Endothelial cell of umbilical vein (primary cell): Measurements from ENCODE around the gene PLEKHG1. TPM values are rescaled to one million over a fixed set of nuclear protein-coding genes. Genes with fewer than 3 reads are reported as not detected.

Experiments
- BruUV-seq: library from RNA; stranded (reverse); fragments of 400-500 nt; replicated peaks from 2 replicates; lab custom pipeline; 2021; lab: Mats Ljungman, UMichigan
- CTCF ChIA-PET: fragments of 300-600, 350-600 bp; sonication (Branson Sonifier 250); formaldehyde crosslinking; loops from one replicate; lab custom pipeline; 2021; ENCODE audit warnings: antibody characterized with exemption, inconsistent platforms; lab: Charles Lee
- POLR2A ChIA-PET: fragments of 300-600, 350-600 bp; sonication (Branson Sonifier 250); formaldehyde crosslinking; loops from one replicate; lab custom pipeline; 2021; ENCODE audit warnings: antibody characterized with exemption, inconsistent platforms; lab: Charles Lee
- DNase-seq: peaks from one replicate; pipeline ENCODE4 v3.0.0-alpha.2; 2011; ENCODE audit warnings: low read depth, low spot score
- FAIRE-seq: peaks from 2 replicates; lab custom pipeline; 2011; peaks lifted over from hg19 to GRCh38; lab: Jason Lieb, UNC
- H2AFZ ChIP-seq: 2 replicates; pipeline ENCODE4 v1.6.0; 2012; ENCODE audit warnings: low read depth, low read length, control low read depth, inconsistent platforms
- H3K27ac ChIP-seq: 2 replicates; pipeline ENCODE4 v1.5.1; 2011; ENCODE audit warnings: low read depth, mild to moderate bottlenecking, control low read depth, low read length, moderate library complexity; ENCODE audit not compliant: insufficient read depth
- H3K27me3 ChIP-seq, 2 experiments: 2 replicates each; pipeline versions ENCODE4 v1.6.0 to v1.6.1; 2011; ENCODE audit warnings: low read length in 2 of 2, mixed read lengths in 1 of 2; ENCODE audit not compliant: control insufficient read depth in 2 of 2, insufficient read depth in 2 of 2
- H3K36me3 ChIP-seq, 2 experiments: 2 replicates in 1 of 2; 3 replicates in 1 of 2; pipeline ENCODE4 v1.5.1; 2011; ENCODE audit warnings: low read length in 2 of 2, mild to moderate bottlenecking in 1 of 2, moderate library complexity in 1 of 2; ENCODE audit not compliant: control insufficient read depth in 2 of 2, insufficient read depth in 2 of 2; ENCODE audit errors: extremely low read depth in 1 of 2
- H3K4me1 ChIP-seq: 3 replicates; pipeline ENCODE4 v1.5.1; 2011; ENCODE audit warnings: mild to moderate bottlenecking, low read length; ENCODE audit not compliant: control insufficient read depth, insufficient read depth; ENCODE audit errors: extremely low read depth
- H3K4me2 ChIP-seq: 2 replicates; pipeline ENCODE4 v1.6.1; 2011; ENCODE audit warnings: low read length, control low read depth, mixed read lengths; ENCODE audit not compliant: insufficient read depth
- H3K4me3 ChIP-seq, 3 experiments: fragments of 200-600 bp in 1 of 3; sonication (generic), shearing (Covaris generic) in 1 of 3; replicated peaks in 1 of 3; 2 replicates each; pipeline ENCODE4 v1.5.1; 2011 to 2016; ENCODE audit warnings: control low read depth in 3 of 3, low read length in 3 of 3, mild to moderate bottlenecking in 2 of 3, inconsistent platforms in 1 of 3, low read depth in 1 of 3, moderate library complexity in 1 of 3; ENCODE audit not compliant: insufficient read depth in 1 of 3
- H3K79me2 ChIP-seq: 2 replicates; pipeline ENCODE4 v1.6.0; 2012; ENCODE audit warnings: low read length, inconsistent platforms; ENCODE audit not compliant: control insufficient read depth, insufficient read depth
- H3K9ac ChIP-seq: replicated peaks from 2 replicates; pipeline ENCODE3; 2011; ENCODE audit warnings: low read length, control low read depth; ENCODE audit not compliant: insufficient read depth; ENCODE audit errors: extremely low read depth
- H3K9me1 ChIP-seq: replicated peaks from 3 replicates; pipeline ENCODE4 v1.6.0; 2011; ENCODE audit warnings: mild to moderate bottlenecking, low read length; ENCODE audit not compliant: control insufficient read depth, insufficient read depth; ENCODE audit errors: extremely low read depth
- H3K9me3 ChIP-seq: replicated peaks from 2 replicates; pipeline ENCODE4 v1.5.1; 2012; ENCODE audit warnings: low read length, inconsistent platforms; ENCODE audit not compliant: control insufficient read depth, insufficient read depth
- H4K20me1 ChIP-seq: replicated peaks from 2 replicates; pipeline ENCODE3; 2011; ENCODE audit warnings: mild to moderate bottlenecking, low read length; ENCODE audit not compliant: control insufficient read depth, insufficient read depth; ENCODE audit errors: extremely low read depth
- EZH2 ChIP-seq: IDR thresholded peaks from 2 replicates; pipeline ENCODE4 v1.6.1; 2012; ENCODE audit warnings: borderline replicate concordance, low read depth, mild to moderate bottlenecking, moderate library complexity, low read length, inconsistent platforms; ENCODE audit not compliant: severe bottlenecking
- FOS ChIP-seq: IDR thresholded peaks from 2 replicates; pipeline ENCODE4 v1.6.1; 2011; ENCODE audit warnings: mild to moderate bottlenecking, low read length, moderate library complexity, borderline replicate concordance; ENCODE audit not compliant: insufficient read depth
- GATA2 ChIP-seq: IDR thresholded peaks from 2 replicates; pipeline ENCODE4 v1.7.0; 2011; ENCODE audit warnings: low read depth, mild to moderate bottlenecking, moderate library complexity, mixed read lengths, low read length; ENCODE audit not compliant: insufficient read length, insufficient read depth
- JUN ChIP-seq: IDR thresholded peaks from 2 replicates; pipeline ENCODE4 v1.6.1; 2011; ENCODE audit warnings: borderline replicate concordance, low read depth; ENCODE audit not compliant: insufficient read length, insufficient read depth
- MYC ChIP-seq: IDR thresholded peaks from one replicate; pipeline ENCODE4 v1.6.1; 2011; ENCODE audit warnings: mild to moderate bottlenecking, low read depth, low read length
- POLR2A ChIP-seq: IDR thresholded peaks from 2 replicates; pipeline ENCODE4 v1.6.1; 2012; ENCODE audit warnings: low read depth, mild to moderate bottlenecking, control low read depth, low read length
- POLR2AphosphoS5 ChIP-seq: IDR thresholded peaks from 2 replicates; pipeline ENCODE4 v1.6.1; 2012; ENCODE audit warnings: low read depth, mild to moderate bottlenecking, control low read depth, low read length, moderate library complexity; ENCODE audit not compliant: insufficient read depth
- dilution Hi-C: fragments of 300-500 bp; cut with MboI; formaldehyde crosslinking; loops from one replicate; pipeline ENCODE4 v1.15.0; 2019; ENCODE audit warnings: low sequenced_read_pairs; ENCODE audit not compliant: extremely low pct_ligation_motif_present
- intact Hi-C: fragments of 100-400 bp; cut with micrococcal nuclease; formaldehyde crosslinking; loops from one replicate; pipeline ENCODE4 v1.10.0; 2022
- polyA plus RNA-seq, 4 experiments: library from polyadenylated mRNA; depleted of rRNA in 3 of 4; stranded (reverse) in 3 of 4; unstranded in 1 of 4; fragments of >200 nt; gene quantifications; 2 replicates each; pipeline versions ENCODE4 v1.2.1 to v1.2.3, GENCODE V29; 2011 to 2012; ENCODE audit warnings: missing spikeins in 1 of 4
- total RNA-seq: library from RNA; stranded (reverse); gene quantifications from 2 replicates; pipeline ENCODE4 v1.2.3, GENCODE V29; 2021
- TF ChIP-seq, protein P1 (sequence below): IDR thresholded peaks from 2 replicates; pipeline ENCODE4 v1.6.1; 2011; ENCODE audit not compliant: insufficient read depth, insufficient read length
- TF ChIP-seq, protein P2 (sequence below), 2 donors: IDR thresholded peaks; 1 replicate in 1 of 2; 2 replicates in 1 of 2; pipeline ENCODE4 v1.5.1; 2011; ENCODE audit warnings: low read length in 2 of 2, mild to moderate bottlenecking in 2 of 2, moderate library complexity in 2 of 2, control low read depth in 1 of 2, inconsistent platforms in 1 of 2, low read depth in 1 of 2; ENCODE audit not compliant: insufficient read depth in 1 of 2; ENCODE audit errors: extremely low read depth in 1 of 2

PLEKHG1 gene
- total and polyA plus RNA-seq, 2 donors (not counting 3 experiments of a cell fraction or from before 2014, with no cell fraction given), result 8.8 to 62.5 TPM

DNA sequence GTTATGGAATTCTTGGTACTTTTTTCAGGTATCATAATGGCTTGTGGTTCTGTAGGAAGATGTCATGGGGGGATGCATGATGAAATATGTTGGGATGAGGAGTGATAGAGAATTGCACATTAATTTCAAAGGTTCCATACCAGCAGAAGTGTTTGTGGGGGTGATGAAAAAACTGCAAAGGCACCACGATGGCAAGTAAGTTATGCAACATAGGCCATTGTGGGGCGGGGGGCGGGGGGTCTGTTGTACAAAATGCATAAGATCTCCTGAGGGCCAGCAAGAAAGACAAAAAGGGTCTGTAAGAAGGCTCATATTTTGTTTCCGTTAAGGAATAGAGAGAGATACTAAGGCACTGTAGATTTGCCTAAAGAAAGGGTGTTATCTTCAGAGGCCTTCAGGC is 26.2 kb downstream of the PLEKHG1 start:
- ChIA-PET CTCF (interaction anchor here (1.6 kb wide), 1 partner anchor 13 kb away, joined by 4 read pairs; no protein-coding TSS in a partner anchor), POLR2A (no interaction called here)
- H3K9ac ChIP-seq, result no peak overlapping the region
- no peak overlapping the region for H3K4me2 ChIP-seq
- H4K20me1 ChIP-seq, result no peaks in the 10 kb centered on the region
- intact Hi-C loops, result no loop called here
- BruUV-seq, result no TSS peak
- dilution Hi-C loops, result no loop called here
- no peaks in the 10 kb centered on the region for H3K36me3 ChIP-seq
- H3K79me2 ChIP-seq, result no peaks in the 10 kb centered on the region
- H3K4me3 ChIP-seq, result no peak overlapping the region
- no peaks in the 10 kb centered on the region for H3K9me1 ChIP-seq
- H3K4me1 ChIP-seq, result peaks cover 20% of the 10 kb centered on the region
- TF ChIP-seq MYC (no peak), POLR2AphosphoS5 (no peak), JUN (no peak), POLR2A (no peak), FOS (no peak), GATA2 (no peak), EZH2 (no peak)
- TF ChIP-seq, protein P1, sequence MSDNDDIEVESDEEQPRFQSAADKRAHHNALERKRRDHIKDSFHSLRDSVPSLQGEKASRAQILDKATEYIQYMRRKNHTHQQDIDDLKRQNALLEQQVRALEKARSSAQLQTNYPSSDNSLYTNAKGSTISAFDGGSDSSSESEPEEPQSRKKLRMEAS, result no peak
- TF ChIP-seq, protein P2, sequence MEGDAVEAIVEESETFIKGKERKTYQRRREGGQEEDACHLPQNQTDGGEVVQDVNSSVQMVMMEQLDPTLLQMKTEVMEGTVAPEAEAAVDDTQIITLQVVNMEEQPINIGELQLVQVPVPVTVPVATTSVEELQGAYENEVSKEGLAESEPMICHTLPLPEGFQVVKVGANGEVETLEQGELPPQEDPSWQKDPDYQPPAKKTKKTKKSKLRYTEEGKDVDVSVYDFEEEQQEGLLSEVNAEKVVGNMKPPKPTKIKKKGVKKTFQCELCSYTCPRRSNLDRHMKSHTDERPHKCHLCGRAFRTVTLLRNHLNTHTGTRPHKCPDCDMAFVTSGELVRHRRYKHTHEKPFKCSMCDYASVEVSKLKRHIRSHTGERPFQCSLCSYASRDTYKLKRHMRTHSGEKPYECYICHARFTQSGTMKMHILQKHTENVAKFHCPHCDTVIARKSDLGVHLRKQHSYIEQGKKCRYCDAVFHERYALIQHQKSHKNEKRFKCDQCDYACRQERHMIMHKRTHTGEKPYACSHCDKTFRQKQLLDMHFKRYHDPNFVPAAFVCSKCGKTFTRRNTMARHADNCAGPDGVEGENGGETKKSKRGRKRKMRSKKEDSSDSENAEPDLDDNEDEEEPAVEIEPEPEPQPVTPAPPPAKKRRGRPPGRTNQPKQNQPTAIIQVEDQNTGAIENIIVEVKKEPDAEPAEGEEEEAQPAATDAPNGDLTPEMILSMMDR (IDR thresholded peaks at IDR 0.05; ENCODE audit: extremely low read depth in 1 of 2, insufficient read depth in 1 of 2, low read depth in 1 of 2, low read length in 2 of 2), result no peak
- H3K27me3 ChIP-seq, result no peaks in the 10 kb centered on the region
- no peak overlapping the region for H3K27ac ChIP-seq
- no peak overlapping the region for H2AFZ ChIP-seq
- FAIRE-seq (no peak), DNase-seq (no peak)
- H3K9me3 ChIP-seq, result no peaks in the 10 kb centered on the region
